Calu3 (cell line): Measurements from ENCODE around the gene CREB3L1. TPM values are rescaled to one million over a fixed set of nuclear protein-coding genes. Genes with fewer than 3 reads are reported as not detected.

Experiments
- BruUV-seq: library from RNA; stranded (reverse); fragments of 400-500 nt; replicated peaks from 2 replicates; lab custom pipeline; 2021; lab: Mats Ljungman, UMichigan
- CTCF ChIA-PET: fragments of 300-600 bp; sonication (Branson Sonifier 250); formaldehyde crosslinking; loops from one replicate; lab custom pipeline; 2022; ENCODE audit warnings: antibody characterized with exemption; lab: Charles Lee
- DNase-seq: peaks from one replicate; pipeline ENCODE4 v3.0.0; 2022
- H3K27ac Mint-ChIP-seq: one replicate; pipeline ENCODE4 v1.8.0; 2022; ENCODE audit warnings: mixed read lengths; ENCODE audit not compliant: unreplicated experiment
- H3K27me3 Mint-ChIP-seq: one replicate; pipeline ENCODE4 v1.8.0; 2022; ENCODE audit warnings: mixed read lengths; ENCODE audit not compliant: unreplicated experiment
- H3K36me3 Mint-ChIP-seq: one replicate; pipeline ENCODE4 v1.8.0; 2022; ENCODE audit warnings: mild to moderate bottlenecking, moderate library complexity, mixed read lengths; ENCODE audit not compliant: insufficient read depth, unreplicated experiment
- H3K4me1 Mint-ChIP-seq: one replicate; pipeline ENCODE4 v1.8.0; 2022; ENCODE audit warnings: mild to moderate bottlenecking, low read depth, mixed read lengths; ENCODE audit not compliant: unreplicated experiment
- H3K4me3 Mint-ChIP-seq: one replicate; pipeline ENCODE4 v1.8.0; 2022; ENCODE audit warnings: mild to moderate bottlenecking, low read depth, moderate library complexity, mixed read lengths; ENCODE audit not compliant: unreplicated experiment
- H3K9me3 Mint-ChIP-seq: one replicate; pipeline ENCODE4 v1.8.0; 2022; ENCODE audit warnings: low read depth, mixed read lengths; ENCODE audit not compliant: unreplicated experiment
- intact Hi-C: fragments of 100-400 bp; cut with micrococcal nuclease; formaldehyde crosslinking; loops from one replicate; pipeline ENCODE4 v1.10.0; 2022; ENCODE audit not compliant: unreplicated experiment
- total RNA-seq: library from RNA; stranded (reverse); gene quantifications from 2 replicates; pipeline ENCODE4 v1.2.3, GENCODE V29; 2022
- TF ChIP-seq, protein P1 (sequence below): fragments of 200-600 bp; IDR thresholded peaks from one replicate; pipeline ENCODE4 v1.8.0; 2022; ENCODE audit warnings: antibody characterized with exemption; ENCODE audit not compliant: unreplicated experiment

Gene CREB3L1
- total RNA-seq, 1 experiment from 2014 or later: not detected

DNA sequence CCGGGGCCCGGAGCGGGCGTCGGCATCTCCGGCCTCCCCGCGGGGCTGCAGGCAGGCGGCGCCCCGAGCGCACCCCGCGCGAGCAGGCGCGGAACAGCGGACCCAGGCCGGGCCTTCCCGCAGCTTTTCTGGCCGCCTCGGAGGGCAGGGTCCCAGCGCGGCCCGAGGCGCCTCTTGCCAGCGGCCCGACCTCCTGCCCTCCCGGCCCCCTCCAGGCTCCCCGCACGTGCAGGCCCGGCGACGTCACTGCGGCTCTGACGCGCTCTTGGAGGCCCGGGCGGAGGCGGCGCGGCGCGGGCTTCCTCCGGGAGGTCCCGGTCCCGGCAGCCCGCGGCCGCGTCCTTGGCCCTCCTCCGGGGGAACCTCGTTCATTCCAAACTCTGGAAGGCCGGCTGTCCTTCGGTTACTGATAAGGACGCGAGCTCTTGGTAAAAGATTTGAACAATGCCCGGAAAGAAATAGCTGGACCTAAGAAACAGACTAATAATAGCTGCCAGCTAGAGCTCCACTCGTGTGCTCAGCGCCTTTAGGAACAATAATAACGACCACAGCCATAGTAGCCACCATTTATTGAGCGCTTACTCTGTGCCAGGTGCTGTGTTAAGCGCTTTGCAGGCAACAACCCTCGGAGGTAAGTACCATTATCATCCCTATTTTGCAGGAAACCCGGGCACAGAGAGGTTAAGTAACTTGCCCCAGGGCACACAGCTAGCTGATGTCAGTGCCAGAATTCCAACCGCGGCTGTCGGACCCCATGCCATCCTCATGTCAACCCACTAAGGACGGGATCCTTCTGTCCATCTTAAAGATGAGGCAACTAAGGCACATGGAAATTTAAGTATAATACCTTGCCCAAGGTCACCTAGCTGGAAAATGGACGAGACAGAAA, 39.1 kb upstream of the CREB3L1 start:
- H3K36me3 Mint-ChIP-seq: peaks cover 19% of the 10 kb centered on the region
- CTCF ChIA-PET: interaction anchor here (0.6 to 1.5 kb wide), 10 partner anchors 12 to 1680 kb away, joined by 3 to 13 read pairs (median 6); no protein-coding TSS in a partner anchor
- peak overlapping the region; percentile 76 for H3K4me3 Mint-ChIP-seq
- TF ChIP-seq, protein P1, sequence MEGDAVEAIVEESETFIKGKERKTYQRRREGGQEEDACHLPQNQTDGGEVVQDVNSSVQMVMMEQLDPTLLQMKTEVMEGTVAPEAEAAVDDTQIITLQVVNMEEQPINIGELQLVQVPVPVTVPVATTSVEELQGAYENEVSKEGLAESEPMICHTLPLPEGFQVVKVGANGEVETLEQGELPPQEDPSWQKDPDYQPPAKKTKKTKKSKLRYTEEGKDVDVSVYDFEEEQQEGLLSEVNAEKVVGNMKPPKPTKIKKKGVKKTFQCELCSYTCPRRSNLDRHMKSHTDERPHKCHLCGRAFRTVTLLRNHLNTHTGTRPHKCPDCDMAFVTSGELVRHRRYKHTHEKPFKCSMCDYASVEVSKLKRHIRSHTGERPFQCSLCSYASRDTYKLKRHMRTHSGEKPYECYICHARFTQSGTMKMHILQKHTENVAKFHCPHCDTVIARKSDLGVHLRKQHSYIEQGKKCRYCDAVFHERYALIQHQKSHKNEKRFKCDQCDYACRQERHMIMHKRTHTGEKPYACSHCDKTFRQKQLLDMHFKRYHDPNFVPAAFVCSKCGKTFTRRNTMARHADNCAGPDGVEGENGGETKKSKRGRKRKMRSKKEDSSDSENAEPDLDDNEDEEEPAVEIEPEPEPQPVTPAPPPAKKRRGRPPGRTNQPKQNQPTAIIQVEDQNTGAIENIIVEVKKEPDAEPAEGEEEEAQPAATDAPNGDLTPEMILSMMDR: no peak
- H3K9me3 Mint-ChIP-seq: no peaks in the 10 kb centered on the region
- H3K27ac Mint-ChIP-seq: no peak overlapping the region
- no TSS peak for BruUV-seq
- peak; percentile 45 for DNase-seq
- H3K4me1 Mint-ChIP-seq: peaks cover 29% of the 10 kb centered on the region
- intact Hi-C loops: no loop called here
- peaks cover 45% of the 10 kb centered on the region for H3K27me3 Mint-ChIP-seq

DNA sequence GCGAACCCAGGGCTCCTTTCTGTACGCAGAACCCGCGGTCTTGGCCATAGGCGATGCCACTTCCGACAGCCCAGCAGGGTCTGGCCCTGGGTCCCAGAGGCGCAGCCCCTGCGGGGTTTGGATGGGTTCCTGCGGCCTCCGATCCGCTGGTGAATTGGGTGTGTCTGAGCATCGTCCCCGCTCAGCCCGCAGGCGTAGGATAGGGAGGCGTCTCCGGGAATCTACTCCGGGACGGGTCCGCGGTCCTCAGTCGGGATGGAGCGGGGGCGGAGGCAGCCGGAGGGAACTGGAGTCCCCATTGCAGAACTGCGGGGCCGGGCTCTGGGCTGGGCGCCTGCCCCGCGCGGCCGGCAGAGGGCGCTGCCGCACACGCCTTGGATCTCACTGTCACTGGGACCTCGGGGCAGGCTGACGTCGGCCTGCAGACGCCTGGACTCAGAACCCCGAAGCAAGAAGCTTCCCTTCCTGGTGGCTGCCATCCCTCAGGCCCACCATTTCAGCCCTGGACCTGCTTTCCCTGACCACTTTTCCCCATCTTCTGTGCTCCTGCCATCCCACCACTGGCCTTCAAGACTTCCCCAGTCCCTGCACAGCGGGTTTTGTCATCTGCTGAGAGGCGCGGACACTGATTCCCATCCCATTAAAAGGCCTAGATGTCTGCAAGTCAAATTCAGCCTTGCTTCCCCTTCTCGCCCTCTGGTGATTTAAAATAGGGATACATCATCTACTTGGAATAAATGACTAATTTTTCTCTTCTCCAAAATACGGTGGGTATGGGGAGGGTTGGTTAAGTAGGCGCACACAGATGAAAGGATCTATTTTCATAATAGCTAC, 38.3 kb upstream of the CREB3L1 start:
- BruUV-seq: no TSS peak
- Mint-ChIP-seq H3K4me1 (peaks cover 33% of the 10 kb centered on the region), H3K27me3 (peaks cover 40% of the 10 kb centered on the region), H3K27ac (no peak overlapping the region), H3K36me3 (peaks cover 23% of the 10 kb centered on the region), H3K4me3 (peak overlapping the region; percentile 21), H3K9me3 (no peaks in the 10 kb centered on the region)
- CTCF ChIA-PET: interaction anchor here (0.6 to 1.5 kb wide), 9 partner anchors 13 to 421 kb away, joined by 3 to 13 read pairs (median 6); no protein-coding TSS in a partner anchor
- peak; percentile 88 for DNase-seq
- intact Hi-C loops: loop anchor here (1.0 kb wide), 1 partner anchor 69 kb away; no protein-coding TSS in a partner anchor
- TF ChIP-seq, protein P1: peak; percentile 94

DNA sequence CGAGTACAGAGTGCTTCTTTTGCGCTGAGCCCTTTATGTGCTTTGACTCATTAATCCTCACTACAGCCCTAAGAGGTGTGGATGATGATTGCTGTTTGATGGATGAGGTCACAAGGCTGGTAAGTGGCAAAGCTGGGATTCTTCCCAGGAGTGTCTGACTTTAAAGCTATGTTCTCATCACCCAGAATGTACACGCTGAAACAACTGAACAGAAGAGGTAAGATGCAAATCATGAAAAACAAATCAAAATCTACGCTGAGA, 37.7 kb upstream of the CREB3L1 start:
- Mint-ChIP-seq H3K4me1 (peaks cover 33% of the 10 kb centered on the region), H3K27ac (no peak overlapping the region), H3K4me3 (no peak overlapping the region), H3K9me3 (no peaks in the 10 kb centered on the region), H3K36me3 (peaks cover 23% of the 10 kb centered on the region), H3K27me3 (peaks cover 34% of the 10 kb centered on the region)
- BruUV-seq: no TSS peak
- DNase-seq: no peak
- intact Hi-C loops: loop anchor here (1.0 to 10.0 kb wide), 4 partner anchors 69 to 295 kb away; partner anchors contain the start of gene PHF21A
- TF ChIP-seq, protein P1: no peak
- CTCF ChIA-PET: interaction anchor here (1.0 to 1.5 kb wide), 3 partner anchors 34 to 70 kb away, joined by 4 to 8 read pairs (median 7); no protein-coding TSS in a partner anchor

DNA sequence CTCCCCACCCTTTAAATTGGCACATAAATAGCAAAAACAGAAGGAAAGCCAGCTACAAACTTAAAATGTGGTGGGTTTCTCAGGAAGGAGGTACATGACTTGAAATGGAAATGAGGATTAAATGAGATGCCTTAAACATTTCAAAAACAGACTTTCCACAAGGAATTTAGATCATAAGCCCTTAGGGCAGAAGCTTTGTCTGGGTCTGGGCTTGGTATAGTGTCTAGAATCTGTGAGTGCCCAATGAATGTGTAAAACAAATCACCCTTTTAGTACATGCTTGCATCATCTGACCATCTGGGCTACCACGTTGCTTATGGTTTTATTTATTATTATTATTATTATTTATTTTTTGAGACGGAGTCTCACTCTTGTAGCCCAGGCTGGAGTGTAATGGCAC, 37.1 kb upstream of the CREB3L1 start:
- BruUV-seq: no TSS peak
- intact Hi-C loops: loop anchor here (5.0 to 10.0 kb wide), 3 partner anchors 118 to 294 kb away; partner anchors contain the start of gene PHF21A
- Mint-ChIP-seq H3K36me3 (peaks cover 23% of the 10 kb centered on the region), H3K27me3 (peaks cover 28% of the 10 kb centered on the region), H3K4me3 (no peak overlapping the region), H3K4me1 (peaks cover 33% of the 10 kb centered on the region), H3K27ac (no peak overlapping the region), H3K9me3 (no peaks in the 10 kb centered on the region)
- no peak for DNase-seq
- CTCF ChIA-PET: interaction anchor here (0.6 to 1.5 kb wide), 4 partner anchors 59 to 99 kb away, joined by 3 to 8 read pairs (median 5); no protein-coding TSS in a partner anchor
- TF ChIP-seq, protein P1: no peak
